Lung microvascular endothelial cell (primary cell): Measurements from ENCODE around the gene TRAK2. TPM values are rescaled to one million over a fixed set of nuclear protein-coding genes. Genes with fewer than 3 reads are reported as not detected.
A peak's percentile ranks its signal among the peaks of the same experiment; 100 is the strongest.
"Not testable (repeated sequence)": the region's sequence is repeated elsewhere in the genome, so short reads cannot be mapped to it uniquely, and the experiment has no call there.

Source experiments
- DNase-seq, 2 donors: peaks; one replicate each; pipeline versions ENCODE4 v3.0.0 to v3.0.0-alpha.2; 2010; ENCODE audit warnings: low read depth in 2 of 2
- total RNA-seq: library from RNA; depleted of rRNA; stranded (reverse); fragments of >200 nt; gene quantifications from 2 replicates; pipeline ENCODE4 v1.2.1, GENCODE V29; 2014

TRAK2 gene
- total RNA-seq, 1 donor from 2014 or later, result 26.8 TPM

GRCh38 chr2:201448701-201449100 lies 2.6 kb downstream of the TRAK2 start:
- no peak for DNase-seq

DNA sequence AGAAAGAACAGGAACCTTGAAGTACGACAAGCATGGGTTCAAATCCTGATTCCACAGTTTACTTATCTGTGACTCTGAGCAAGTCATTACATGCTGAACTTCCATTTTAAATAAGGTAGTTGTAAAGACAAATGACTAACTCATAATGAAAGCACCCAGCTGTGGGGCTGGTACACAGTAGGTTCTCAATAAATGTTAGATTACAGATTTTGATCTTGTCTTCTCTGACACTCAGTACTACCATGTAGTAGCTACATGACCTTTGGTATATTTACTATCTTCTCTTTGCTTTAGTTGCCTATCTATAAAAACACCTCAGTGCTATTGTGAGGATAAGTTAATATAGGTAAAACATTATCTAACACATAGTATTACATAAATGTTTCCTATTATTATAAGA lies 3.2 kb downstream of the TRAK2 start:
- no peak for DNase-seq

DNA sequence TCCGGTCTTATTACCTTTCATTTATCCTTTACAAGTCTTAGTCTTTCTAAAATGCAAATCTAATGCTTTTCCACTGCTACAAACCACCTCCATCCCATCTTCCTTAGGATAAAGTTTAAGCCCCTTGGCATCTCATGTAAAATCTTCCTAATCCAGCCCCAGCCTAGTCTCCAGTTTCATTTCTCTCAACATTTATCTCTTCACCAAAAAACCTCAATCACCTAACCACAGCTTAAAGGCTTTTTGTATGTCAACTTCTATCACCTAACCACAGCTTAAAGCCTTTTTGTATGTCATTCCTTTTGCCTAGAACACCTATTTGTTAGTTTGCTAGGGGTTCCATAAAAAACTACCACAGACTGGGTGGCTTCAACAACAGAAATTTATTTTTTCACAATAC lies 4.2 kb downstream of the TRAK2 start:
- no peak for DNase-seq

- DNase-seq, result no peak
These were observed 6.4 kb downstream of the TRAK2 start for GRCh38 chr2:201444746-201445465.

GRCh38 chr2:201441409-201441808 lies 9.8 kb downstream of the TRAK2 start:
- DNase-seq, result no peak

DNA sequence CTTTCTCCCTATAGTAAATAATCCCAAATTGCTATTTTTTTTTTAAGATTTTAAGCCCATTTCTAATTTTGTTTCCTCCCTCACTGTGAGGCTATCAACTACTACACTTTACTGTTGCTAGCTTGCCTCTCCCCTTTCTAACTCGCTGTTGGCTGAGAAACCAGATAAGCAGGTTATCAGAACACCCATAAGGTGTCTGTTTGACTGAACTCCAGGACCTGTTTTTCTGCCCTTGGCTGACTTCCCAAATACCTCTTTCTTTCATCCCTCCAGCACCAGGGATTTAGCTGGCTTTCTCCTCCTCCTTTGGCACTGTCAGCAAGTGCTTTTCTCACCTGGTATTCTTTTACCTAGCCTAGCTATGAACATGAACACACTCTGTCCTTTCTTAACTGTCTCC lies 11.1 kb downstream of the TRAK2 start:
- DNase-seq, result no peak

DNA sequence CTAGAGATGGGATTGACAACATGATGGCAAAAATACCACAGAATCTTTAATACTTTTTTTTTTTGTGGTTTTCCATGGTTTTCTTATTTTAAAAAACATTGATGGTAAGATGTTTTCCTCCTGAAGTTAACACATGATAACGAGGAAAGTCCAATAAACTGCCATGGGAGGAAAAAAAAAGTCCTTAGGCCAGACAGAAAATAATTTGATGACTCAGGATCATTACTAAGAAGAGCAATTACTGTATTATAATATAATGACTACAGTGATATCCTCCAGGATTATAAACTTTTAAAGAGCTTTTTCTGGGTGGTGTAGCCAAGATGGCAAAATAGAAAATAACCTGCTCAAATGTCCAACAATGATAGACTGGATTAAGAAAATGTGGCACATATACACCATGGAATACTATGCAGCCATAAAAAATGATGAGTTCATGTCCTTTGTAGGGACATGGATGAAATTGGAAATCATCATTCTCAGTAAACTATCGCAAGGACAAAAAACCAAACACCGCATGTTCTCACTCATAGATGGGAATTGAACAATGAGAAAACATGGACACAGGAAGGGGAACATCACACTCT lies 11.8 kb downstream of the TRAK2 start:
- not testable (repeated sequence) for DNase-seq

- peak; percentile 6 to 33 for DNase-seq
These were observed 15.1 kb downstream of the TRAK2 start for GRCh38 chr2:201436141-201436540.

DNA sequence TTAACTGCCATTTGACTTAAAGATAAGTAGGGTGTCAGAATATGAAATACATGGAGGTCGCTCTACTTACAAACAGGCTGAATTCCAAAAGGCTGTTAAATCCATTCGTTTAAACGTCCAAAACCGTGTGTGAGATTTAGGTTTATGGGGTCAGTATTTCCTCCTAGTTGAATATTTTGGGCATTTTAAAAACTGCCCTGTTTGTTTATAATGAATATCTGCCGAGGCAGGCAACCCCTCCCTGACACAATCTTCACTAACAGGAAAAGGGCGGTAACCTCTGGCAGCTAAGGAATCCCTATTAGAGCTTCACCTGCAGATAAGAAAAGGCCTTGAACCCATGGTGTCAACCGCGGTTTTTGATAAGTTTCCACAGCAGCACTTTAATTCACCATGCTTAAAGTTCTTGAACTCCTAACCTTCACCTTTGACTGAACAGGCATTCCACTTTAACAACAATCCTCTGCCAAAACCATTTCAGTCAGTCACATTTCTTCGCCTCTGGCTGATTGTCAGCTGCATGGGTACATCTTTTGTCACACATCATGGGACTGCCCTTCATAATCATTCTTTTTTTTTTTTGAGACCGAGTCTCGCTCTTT lies 17.8 kb downstream of the TRAK2 start:
- DNase-seq, result peak in 1 of 2 donors; percentile 4

DNA sequence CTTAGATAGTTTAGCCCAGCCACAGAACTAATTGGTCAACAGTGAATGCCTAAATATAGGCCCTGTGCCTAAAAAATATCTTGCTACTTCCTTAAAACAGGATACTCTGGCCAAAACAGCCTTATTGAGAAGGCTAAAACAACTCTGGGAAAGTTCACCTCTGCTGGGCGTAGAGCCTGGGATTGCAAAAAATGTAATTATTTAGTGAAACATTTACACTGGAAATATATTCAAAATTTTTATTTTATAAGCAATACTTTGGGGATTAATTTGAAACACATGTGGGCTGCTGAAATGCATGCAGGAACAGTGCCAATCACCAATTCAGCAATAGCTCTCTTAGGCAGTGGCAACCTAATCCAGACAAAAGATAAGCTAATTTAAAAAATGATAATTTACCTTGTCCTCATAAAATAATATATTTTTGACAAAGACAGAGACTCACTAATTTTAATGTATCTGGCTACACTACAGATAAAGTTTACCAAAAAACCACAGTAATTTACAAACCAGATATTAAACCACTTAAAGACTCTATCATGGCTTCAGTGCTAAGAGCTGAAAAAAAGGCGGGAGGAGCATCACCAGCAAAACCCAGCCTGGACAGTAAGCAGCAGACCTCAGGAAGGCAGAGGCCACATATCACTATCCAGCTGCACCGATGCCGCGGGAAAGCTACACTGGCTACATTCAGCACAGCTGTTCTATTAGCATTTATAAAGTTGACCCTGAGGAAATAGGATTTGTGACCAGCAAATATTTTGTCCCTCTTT lies 18.5 kb downstream of the TRAK2 start:
- DNase-seq, result peak; percentile 67 to 69

- DNase-seq, result peak; percentile 25 to 87
These were observed 19.1 kb downstream of the TRAK2 start for GRCh38 chr2:201432038-201432620.

GRCh38 chr2:201430839-201431238 lies 20.4 kb downstream of the TRAK2 start:
- DNase-seq, result no peak

GRCh38 chr2:201430322-201430721 lies 20.9 kb downstream of the TRAK2 start:
- not testable (repeated sequence) for DNase-seq

DNA sequence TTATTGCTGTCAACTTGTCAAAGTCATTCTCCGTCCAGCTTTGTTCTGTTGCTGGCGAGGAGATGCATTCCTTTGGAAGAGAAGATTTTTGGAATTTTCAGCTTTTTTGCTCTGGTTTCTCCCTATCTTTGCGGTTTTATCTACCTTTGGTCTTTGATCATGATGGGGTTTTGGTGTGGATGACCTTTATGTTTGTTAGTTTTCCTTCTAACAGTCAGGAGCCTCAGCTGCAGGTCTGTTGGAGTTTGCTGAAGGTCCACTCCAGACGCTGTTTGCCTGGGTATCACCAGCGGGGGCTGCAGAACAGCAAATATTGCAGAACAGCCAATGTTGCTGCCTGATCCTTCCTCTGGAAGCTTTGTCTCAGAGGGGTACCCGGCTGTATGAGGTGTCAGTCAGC lies 21.4 kb downstream of the TRAK2 start:
- DNase-seq, result not testable (repeated sequence)

DNA sequence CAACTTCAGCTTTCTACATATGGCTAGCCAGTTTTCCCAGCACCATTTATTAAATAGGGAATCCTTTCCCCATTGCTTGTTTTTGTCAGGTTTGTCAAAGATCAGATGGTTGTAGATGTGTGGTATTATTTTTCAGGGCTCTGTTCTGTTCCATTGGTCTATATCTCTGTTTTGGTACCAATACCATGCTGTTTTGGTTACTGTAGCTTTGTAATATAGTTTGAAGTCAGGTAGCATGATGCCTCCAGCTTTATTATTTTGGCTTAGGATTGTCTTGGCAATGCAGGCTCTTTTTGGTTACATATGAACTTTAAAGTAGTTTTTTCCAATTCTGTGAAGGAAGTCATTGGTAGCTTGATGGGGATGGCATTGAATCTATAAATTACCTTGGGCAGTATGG lies 22.9 kb downstream of the TRAK2 start:
- not testable (repeated sequence) for DNase-seq

GRCh38 chr2:201425952-201426351 lies 25.3 kb downstream of the TRAK2 start:
- DNase-seq, result no peak

- peak; percentile 83 to 94 for DNase-seq
These were observed 30.7 kb downstream of the TRAK2 start for GRCh38 chr2:201420442-201421113.

GRCh38 chr2:201419986-201420385 lies 31.3 kb downstream of the TRAK2 start:
- DNase-seq, result peak in 1 of 2 donors; percentile 28

- peak; percentile 61 to 65 for DNase-seq
These were observed 32.1 kb downstream of the TRAK2 start for GRCh38 chr2:201419057-201419635.

DNA sequence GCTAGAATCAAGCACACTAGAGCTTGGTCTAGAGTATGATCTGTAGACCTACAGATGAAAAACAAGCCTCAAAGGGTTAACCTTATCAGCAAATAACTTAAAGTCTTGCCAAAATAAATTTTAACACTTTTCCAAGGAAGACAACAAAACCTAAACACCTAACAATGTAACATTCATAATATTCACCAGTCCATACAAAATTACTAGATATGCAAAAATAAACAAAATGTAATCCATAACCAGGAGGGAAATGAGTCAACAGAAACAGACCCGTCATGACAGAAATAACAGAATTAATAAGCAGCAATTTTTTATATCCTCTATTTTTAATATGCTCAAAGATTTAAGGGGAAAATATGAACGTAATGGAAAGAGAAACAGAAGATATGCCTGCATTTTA lies 36.1 kb downstream of the TRAK2 start:
- DNase-seq, result peak; percentile 35 to 38
